Caco-2 (cell line): ENCODE measurements around the gene ZNF234. TPM values are rescaled to one million over a fixed set of nuclear protein-coding genes. Genes with fewer than 3 reads are reported as not detected.
A peak's percentile ranks its signal among the peaks of the same experiment; 100 is the strongest.

Experiments used
- Bru-seq: library from RNA; stranded (reverse); fragments of 400-500 nt; gene quantifications from one replicate; lab custom pipeline; 2021; lab: Mats Ljungman, UMichigan
- BruChase-seq, 2 experiments: library from RNA; stranded (reverse); fragments of 400-500 nt; gene quantifications; one replicate each; lab custom pipeline; 2021; lab: Mats Ljungman, UMichigan
- BruUV-seq: library from RNA; stranded (reverse); fragments of 400-500 nt; replicated peaks from 2 replicates; lab custom pipeline; 2021; lab: Mats Ljungman, UMichigan
- CTCF ChIA-PET: fragments of 300-600 bp; sonication (Branson Sonifier 250); formaldehyde crosslinking; loops from one replicate; lab custom pipeline; 2022; ENCODE audit warnings: antibody characterized with exemption; lab: Charles Lee
- POLR2A ChIA-PET: fragments of 300-600 bp; sonication (Branson Sonifier 250); formaldehyde crosslinking; loops from one replicate; lab custom pipeline; 2022; ENCODE audit warnings: antibody characterized with exemption; lab: Charles Lee
- DNase-seq, 2 experiments: peaks; one replicate each; pipeline versions ENCODE4 v3.0.0 to v3.0.0-alpha.2; 2020 to 2022
- H3K27me3 ChIP-seq: replicated peaks from 2 replicates; pipeline ENCODE4 v1.6.0; 2011; ENCODE audit warnings: low read length; ENCODE audit not compliant: control insufficient read depth, insufficient read depth
- H3K36me3 ChIP-seq: 2 replicates; pipeline ENCODE4 v1.5.1; 2011; ENCODE audit warnings: low read length; ENCODE audit not compliant: control insufficient read depth, insufficient read depth
- H3K4me1 ChIP-seq: fragments of 250-450 bp; sonication (Bioruptor Pico); 2 replicates; pipeline ENCODE4 v1.5.1; 2020; ENCODE audit warnings: mild to moderate bottlenecking
- H3K4me3 ChIP-seq: 2 replicates; pipeline ENCODE4 v1.5.1; 2011; ENCODE audit warnings: low read depth, mild to moderate bottlenecking, control low read depth, low read length
- H3K9me3 ChIP-seq: fragments of 250-450 bp; sonication (Bioruptor Pico); 2 replicates; pipeline ENCODE4 v1.5.1; 2020; ENCODE audit warnings: mild to moderate bottlenecking, moderate library complexity
- H3K27ac Mint-ChIP-seq: one replicate; pipeline ENCODE4 v1.8.0; 2022; ENCODE audit warnings: mixed read lengths; ENCODE audit not compliant: unreplicated experiment
- H3K27me3 Mint-ChIP-seq: one replicate; pipeline ENCODE4 v1.8.0; 2022; ENCODE audit warnings: mixed read lengths; ENCODE audit not compliant: insufficient read depth, unreplicated experiment
- H3K36me3 Mint-ChIP-seq: one replicate; pipeline ENCODE4 v1.8.0; 2022; ENCODE audit warnings: mild to moderate bottlenecking, mixed read lengths; ENCODE audit not compliant: insufficient read depth, unreplicated experiment
- H3K4me1 Mint-ChIP-seq: one replicate; pipeline ENCODE4 v1.8.0; 2022; ENCODE audit warnings: low read depth, mixed read lengths; ENCODE audit not compliant: unreplicated experiment
- H3K4me3 Mint-ChIP-seq: one replicate; pipeline ENCODE4 v1.8.0; 2022; ENCODE audit warnings: mild to moderate bottlenecking, moderate library complexity, mixed read lengths; ENCODE audit not compliant: unreplicated experiment
- H3K9me3 Mint-ChIP-seq: one replicate; pipeline ENCODE4 v1.8.0; 2022; ENCODE audit warnings: mixed read lengths; ENCODE audit not compliant: unreplicated experiment
- intact Hi-C: fragments of 100-400 bp; cut with micrococcal nuclease; formaldehyde crosslinking; loops from one replicate; pipeline ENCODE4 v1.10.0; 2022; ENCODE audit not compliant: unreplicated experiment
- long read RNA-seq: library from polyadenylated mRNA; stranded (forward); transcript quantifications from one replicate; pipeline ENCODE4 v2.0.0, GENCODE V29; 2022
- total RNA-seq: library from RNA; stranded (reverse); gene quantifications from 2 replicates; pipeline ENCODE4 v1.2.3, GENCODE V29; 2022
- TF ChIP-seq, protein P1 (sequence below), 2 experiments: fragments of 200-600 bp in 1 of 2; IDR thresholded peaks; 1 replicate in 1 of 2; 2 replicates in 1 of 2; pipeline versions ENCODE4 v1.5.1 to v1.8.0; 2011 to 2022; ENCODE audit warnings: antibody characterized with exemption in 1 of 2, control low read depth in 1 of 2, inconsistent platforms in 1 of 2, low read depth in 1 of 2, low read length in 1 of 2, mild to moderate bottlenecking in 1 of 2, moderate library complexity in 1 of 2; ENCODE audit not compliant: insufficient read depth in 1 of 2, severe bottlenecking in 1 of 2, unreplicated experiment in 1 of 2

Gene ZNF234
- total RNA-seq, result 9.4 and 13.3 TPM in 2 replicates
- percentile 66 among the genes with signal in this experiment for Bru-seq, nascent RNA
- BruChase-seq, experiment 1, labeled RNA remaining after a 2-hour chase, result percentile 73 among the genes with signal in this experiment
- percentile 59 among the genes with signal in this experiment for BruChase-seq, experiment 2, labeled RNA remaining after a 6-hour chase
- long read RNA-seq, full-length matches to known transcripts, result 5 of 11 reads
- long read RNA-seq, partial matches to known transcripts, result 0 of 11 reads
- long read RNA-seq, other reads (novel, unspliced or antisense), result 6 of 11 reads

DNA sequence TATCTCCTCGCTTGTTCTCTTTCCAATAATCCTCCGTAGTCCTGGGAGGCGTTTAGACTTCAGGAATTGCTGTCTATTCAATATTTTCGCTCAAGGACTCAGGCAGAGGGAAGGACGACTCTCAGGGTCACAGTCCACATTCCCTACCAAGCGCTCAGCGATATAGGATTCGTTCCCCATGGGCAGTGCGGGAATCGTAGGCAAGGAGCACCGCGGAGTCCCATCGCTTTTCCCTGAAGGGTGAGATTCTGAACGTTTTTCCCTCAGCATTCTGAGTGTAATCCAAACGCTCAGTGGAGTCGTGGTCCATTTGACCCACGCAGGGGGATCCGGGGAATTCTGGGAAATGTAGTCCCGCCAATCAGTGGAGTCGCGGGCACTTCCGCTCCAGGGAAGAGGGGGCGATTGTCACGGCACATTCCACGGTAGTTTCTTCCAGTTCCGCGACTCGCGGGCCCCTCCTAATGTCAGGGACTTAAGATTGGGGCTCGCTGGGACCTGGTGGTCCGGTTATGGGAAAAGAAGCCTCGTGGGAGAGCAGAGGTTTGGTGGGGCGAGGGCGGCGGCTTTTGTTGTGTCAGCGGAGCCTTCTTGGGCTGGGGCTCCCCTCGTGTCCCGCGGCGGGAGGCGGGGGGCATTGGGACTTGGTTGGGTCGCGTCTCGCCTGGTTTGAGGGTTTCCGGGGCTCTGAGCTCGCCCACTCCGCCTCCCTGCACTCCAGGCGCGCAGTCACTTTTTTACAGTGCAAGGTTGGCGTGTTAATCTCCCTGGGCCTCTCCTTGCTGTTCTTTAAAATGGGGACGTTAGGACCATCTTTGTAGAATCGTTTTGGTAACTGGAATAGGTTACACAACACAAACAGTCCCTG, at the start of gene ZNF234:
Gene ZNF234 (plus strand): TSS at position 364 of the 868 bp plus-strand sequence. CDS start 3,079 bp downstream, outside the sequence.
- Mint-ChIP-seq H3K36me3 (peaks cover 8% of the 10 kb centered on the region), H3K4me3 (peak within 1 kb of the TSS; percentile 84), H3K27ac (peak within 1 kb of the TSS; percentile 54), H3K27me3 (peaks cover 9% of the 10 kb centered on the region), H3K4me1 (no peaks in the 10 kb centered on the region), H3K9me3 (no peaks in the 10 kb centered on the region)
- DNase-seq, result peak; percentile 88 to 92
- TSS peak; percentile 43 for BruUV-seq
- peaks cover 2% of the 10 kb centered on the region for H3K36me3 ChIP-seq
- ChIA-PET CTCF (no interaction called here), POLR2A (interaction anchor here (0.5 to 0.8 kb wide), 2 partner anchors 23 to 91 kb away, joined by 3 read pairs; partner anchors contain the start of gene ZNF226)
- peak within 1 kb of the TSS; percentile 80 for H3K4me3 ChIP-seq
- intact Hi-C loops, result loop anchor here (1.0 to 2.0 kb wide), 3 partner anchors 23 to 47 kb away; partner anchors contain the start of genes ZNF224 and ZNF225
- TF ChIP-seq, protein P1, sequence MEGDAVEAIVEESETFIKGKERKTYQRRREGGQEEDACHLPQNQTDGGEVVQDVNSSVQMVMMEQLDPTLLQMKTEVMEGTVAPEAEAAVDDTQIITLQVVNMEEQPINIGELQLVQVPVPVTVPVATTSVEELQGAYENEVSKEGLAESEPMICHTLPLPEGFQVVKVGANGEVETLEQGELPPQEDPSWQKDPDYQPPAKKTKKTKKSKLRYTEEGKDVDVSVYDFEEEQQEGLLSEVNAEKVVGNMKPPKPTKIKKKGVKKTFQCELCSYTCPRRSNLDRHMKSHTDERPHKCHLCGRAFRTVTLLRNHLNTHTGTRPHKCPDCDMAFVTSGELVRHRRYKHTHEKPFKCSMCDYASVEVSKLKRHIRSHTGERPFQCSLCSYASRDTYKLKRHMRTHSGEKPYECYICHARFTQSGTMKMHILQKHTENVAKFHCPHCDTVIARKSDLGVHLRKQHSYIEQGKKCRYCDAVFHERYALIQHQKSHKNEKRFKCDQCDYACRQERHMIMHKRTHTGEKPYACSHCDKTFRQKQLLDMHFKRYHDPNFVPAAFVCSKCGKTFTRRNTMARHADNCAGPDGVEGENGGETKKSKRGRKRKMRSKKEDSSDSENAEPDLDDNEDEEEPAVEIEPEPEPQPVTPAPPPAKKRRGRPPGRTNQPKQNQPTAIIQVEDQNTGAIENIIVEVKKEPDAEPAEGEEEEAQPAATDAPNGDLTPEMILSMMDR (IDR thresholded peaks at IDR 0.05; ENCODE audit: insufficient read depth in 1 of 2, low read depth in 1 of 2, low read length in 1 of 2, severe bottlenecking in 1 of 2, unreplicated experiment in 1 of 2), result no peak
- 0 out of 2 replicates have a peak, but pooled peaks cover 4% of the 10 kb centered on the region for H3K4me1 ChIP-seq
- H3K9me3 ChIP-seq, result no peaks in the 10 kb centered on the region
- H3K27me3 ChIP-seq, result no peaks in the 10 kb centered on the region

DNA sequence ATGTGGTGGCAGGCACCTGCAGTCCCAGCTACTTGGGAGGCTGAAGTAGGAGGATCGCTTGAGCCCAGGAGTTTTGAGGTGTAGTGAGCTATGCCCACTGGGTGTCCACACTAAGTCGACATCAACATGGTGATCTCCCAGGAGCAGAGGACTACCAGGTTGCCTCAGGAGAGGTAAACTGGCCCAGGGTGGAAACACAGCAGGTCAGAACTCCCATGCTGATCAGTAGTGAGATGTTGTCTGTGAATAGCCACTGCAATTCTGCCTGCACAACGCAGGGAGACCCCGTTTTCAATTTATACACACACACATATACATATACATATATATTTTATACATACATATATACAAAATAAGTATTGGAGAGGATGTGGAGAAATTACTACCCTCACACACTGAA, 49.2 kb upstream of the ZNF234 start:
- CTCF ChIA-PET, result no interaction called here
- intact Hi-C loops, result loop anchor here (5.0 kb wide), 1 partner anchor 115 kb away; no protein-coding TSS in a partner anchor

More for the DNA sequence above, 49.2 kb upstream of the ZNF234 start:
- Histone ChIP-seq H3K36me3 (no peaks in the 10 kb centered on the region), H3K4me1 (no peaks in the 10 kb centered on the region), H3K27me3 (no peaks in the 10 kb centered on the region), H3K9me3 (no peaks in the 10 kb centered on the region), H3K4me3 (no peak overlapping the region)
- H3K27ac Mint-ChIP-seq, result no peak overlapping the region
- H3K4me1 Mint-ChIP-seq, result no peaks in the 10 kb centered on the region
- H3K9me3 Mint-ChIP-seq, result no peaks in the 10 kb centered on the region
- no peaks in the 10 kb centered on the region for H3K27me3 Mint-ChIP-seq
- H3K36me3 Mint-ChIP-seq, result peaks cover 6% of the 10 kb centered on the region
- BruUV-seq, result no TSS peak
- no peak for DNase-seq
- no peak overlapping the region for H3K4me3 Mint-ChIP-seq
- POLR2A ChIA-PET, result no interaction called here
- TF ChIP-seq, protein P1 (IDR thresholded peaks at IDR 0.05; ENCODE audit: insufficient read depth in 1 of 2, low read depth in 1 of 2, low read length in 1 of 2, severe bottlenecking in 1 of 2, unreplicated experiment in 1 of 2), result no peak
